ENCODE measurements around the gene GOSR2. TPM values are rescaled to one million over a fixed set of nuclear protein-coding genes. Genes with fewer than 3 reads are reported as not detected.

GOSR2 gene
- total and polyA plus RNA-seq, 9 of the 15 experiments (the other 6 are each of a cell fraction or from before 2014, with no cell fraction given): 32.7 to 96.3 (median 48.9) TPM

DNA sequence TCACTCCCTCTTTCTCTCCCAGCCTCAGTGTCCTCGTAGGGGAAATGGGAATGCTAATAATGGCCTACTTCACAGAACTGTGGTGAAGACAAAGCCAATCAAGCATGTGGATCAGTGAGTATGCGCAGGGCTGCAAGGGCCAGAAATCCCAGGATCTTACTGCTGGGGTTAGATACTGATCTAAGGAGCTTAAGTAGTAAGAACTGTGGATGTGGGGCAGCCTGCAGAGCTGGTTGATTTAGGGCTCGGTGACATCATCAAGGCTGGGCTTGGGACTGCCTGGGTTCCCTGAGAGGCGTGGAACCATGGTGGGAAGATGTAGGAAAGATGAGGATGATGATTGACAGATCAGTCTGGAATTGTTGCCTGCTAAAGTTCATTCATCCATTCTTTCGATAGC is 25.6 kb downstream of the GOSR2 start:
- no TSS peak for BruUV-seq (replicated peaks)
- Histone ChIP-seq H4K20me1 (replicated peaks; ENCODE audit: control insufficient read depth, insufficient read depth, low read length) (peaks cover 30% of the 10 kb centered on the region), H3K27me3 (ENCODE audit: control insufficient read depth in 2 of 2, insufficient read depth in 2 of 2, low read length in 2 of 2) (peaks cover 3 to 37% of the 10 kb centered on the region in 2 experiments; a peak in 4 of 5 replicates), H3K4me2 (ENCODE audit: insufficient read depth, low read length) (no peak overlapping the region), H3K79me2 (ENCODE audit: control insufficient read depth, insufficient read depth, low read length) (no peaks in the 10 kb centered on the region), H3K9ac (ENCODE audit: insufficient read depth in 1 of 2, low read depth in 2 of 2, low read length in 2 of 2) (no peak overlapping the region), H3K4me1 (replicated peaks in 1 of 2; ENCODE audit: control insufficient read depth in 2 of 2, insufficient read depth in 2 of 2, low read length in 2 of 2) (peaks cover 6 to 8% of the 10 kb centered on the region in 2 experiments), H3K9me1 (ENCODE audit: control insufficient read depth, insufficient read depth, low read length) (no peaks in the 10 kb centered on the region), H3K27ac (ENCODE audit: extremely low read depth, low read depth, low read length) (no peak overlapping the region), H3K9me3 (replicated peaks; ENCODE audit: control insufficient read depth, insufficient read depth, low read depth, low read length) (no peaks in the 10 kb centered on the region), H3K4me3 (no peak overlapping the region), H3K36me3 (ENCODE audit: control insufficient read depth, insufficient read depth, low read length) (no peaks in the 10 kb centered on the region), H2AFZ (ENCODE audit: low read depth, low read length) (no peak overlapping the region)
- intact Hi-C loops (cut with micrococcal nuclease): no loop called here
- ChIA-PET CTCF (ENCODE audit: low intra/inter-chr PET ratio) (no interaction called here), POLR2A (interaction anchor here (0.6 to 3.1 kb wide), 5 partner anchors 8 to 106 kb away, joined by 4 to 9 read pairs (median 8); no protein-coding TSS in a partner anchor)
- 22% methylated on average over 5 of the region's 5 CpGs for WGBS (ENCODE audit: insufficient coverage, low coverage, missing lambda C conversion rate)
- in situ Hi-C loops (cut with MboI): no loop called here
- TF ChIP-seq, protein P1, sequence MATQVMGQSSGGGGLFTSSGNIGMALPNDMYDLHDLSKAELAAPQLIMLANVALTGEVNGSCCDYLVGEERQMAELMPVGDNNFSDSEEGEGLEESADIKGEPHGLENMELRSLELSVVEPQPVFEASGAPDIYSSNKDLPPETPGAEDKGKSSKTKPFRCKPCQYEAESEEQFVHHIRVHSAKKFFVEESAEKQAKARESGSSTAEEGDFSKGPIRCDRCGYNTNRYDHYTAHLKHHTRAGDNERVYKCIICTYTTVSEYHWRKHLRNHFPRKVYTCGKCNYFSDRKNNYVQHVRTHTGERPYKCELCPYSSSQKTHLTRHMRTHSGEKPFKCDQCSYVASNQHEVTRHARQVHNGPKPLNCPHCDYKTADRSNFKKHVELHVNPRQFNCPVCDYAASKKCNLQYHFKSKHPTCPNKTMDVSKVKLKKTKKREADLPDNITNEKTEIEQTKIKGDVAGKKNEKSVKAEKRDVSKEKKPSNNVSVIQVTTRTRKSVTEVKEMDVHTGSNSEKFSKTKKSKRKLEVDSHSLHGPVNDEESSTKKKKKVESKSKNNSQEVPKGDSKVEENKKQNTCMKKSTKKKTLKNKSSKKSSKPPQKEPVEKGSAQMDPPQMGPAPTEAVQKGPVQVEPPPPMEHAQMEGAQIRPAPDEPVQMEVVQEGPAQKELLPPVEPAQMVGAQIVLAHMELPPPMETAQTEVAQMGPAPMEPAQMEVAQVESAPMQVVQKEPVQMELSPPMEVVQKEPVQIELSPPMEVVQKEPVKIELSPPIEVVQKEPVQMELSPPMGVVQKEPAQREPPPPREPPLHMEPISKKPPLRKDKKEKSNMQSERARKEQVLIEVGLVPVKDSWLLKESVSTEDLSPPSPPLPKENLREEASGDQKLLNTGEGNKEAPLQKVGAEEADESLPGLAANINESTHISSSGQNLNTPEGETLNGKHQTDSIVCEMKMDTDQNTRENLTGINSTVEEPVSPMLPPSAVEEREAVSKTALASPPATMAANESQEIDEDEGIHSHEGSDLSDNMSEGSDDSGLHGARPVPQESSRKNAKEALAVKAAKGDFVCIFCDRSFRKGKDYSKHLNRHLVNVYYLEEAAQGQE (IDR thresholded peaks at IDR 0.05; ENCODE audit: borderline replicate concordance): no peak
- TF ChIP-seq, protein P1 (CRISPR knock-in tag; IDR thresholded peaks at IDR 0.05; ENCODE audit: low read depth): no peak
- TF ChIP-seq ZNF780A (CRISPR knock-in tag; IDR thresholded peaks at IDR 0.05) (no peak), NRF1 (conservative IDR thresholded peaks at IDR 0.05 in 1 of 2, IDR thresholded peaks at IDR 0.05 in 1 of 2) (peak in 1 of 2 experiments; percentile 57; a peak in 3 of 4 replicates)
- TF ChIP-seq, protein P2, sequence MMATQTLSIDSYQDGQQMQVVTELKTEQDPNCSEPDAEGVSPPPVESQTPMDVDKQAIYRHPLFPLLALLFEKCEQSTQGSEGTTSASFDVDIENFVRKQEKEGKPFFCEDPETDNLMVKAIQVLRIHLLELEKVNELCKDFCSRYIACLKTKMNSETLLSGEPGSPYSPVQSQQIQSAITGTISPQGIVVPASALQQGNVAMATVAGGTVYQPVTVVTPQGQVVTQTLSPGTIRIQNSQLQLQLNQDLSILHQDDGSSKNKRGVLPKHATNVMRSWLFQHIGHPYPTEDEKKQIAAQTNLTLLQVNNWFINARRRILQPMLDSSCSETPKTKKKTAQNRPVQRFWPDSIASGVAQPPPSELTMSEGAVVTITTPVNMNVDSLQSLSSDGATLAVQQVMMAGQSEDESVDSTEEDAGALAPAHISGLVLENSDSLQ (IDR thresholded peaks at IDR 0.05): peak; percentile 26; the same call in 1 of the 2 replicates
- no peak for ATAC-seq
- no peak for FAIRE-seq
- no peak for DNase-seq (ENCODE audit: extremely low read depth in 1 of 4, low spot score in 3 of 4)
